D341Med (cell line): Measurements from ENCODE around the gene SLC36A4.
A peak's percentile ranks its signal among the peaks of the same experiment; 100 is the strongest.
"Not testable (repeated sequence)": the region's sequence is repeated elsewhere in the genome, so short reads cannot be mapped to it uniquely, and the experiment has no call there.

Source experiments
- DNase-seq: peaks from one replicate; pipeline ENCODE4 v3.0.0; 2012; ENCODE audit warnings: low spot score

SLC36A4 gene

GRCh38 chr11:93197380-93198214 lies at the start of gene SLC36A4:
TSS of gene SLC36A4 (minus strand) at chr11:93197991. CDS start at chr11:93197832, 159 bp downstream.
- DNase-seq = peak; percentile 96

- DNase-seq = not testable (repeated sequence)
These were observed 49.0 kb upstream of the SLC36A4 start for GRCh38 chr11:93246790-93247189.

- DNase-seq = no peak
These were observed 46.2 kb upstream of the SLC36A4 start for GRCh38 chr11:93244018-93244417.

- no peak for DNase-seq
These were observed 42.2 kb upstream of the SLC36A4 start for GRCh38 chr11:93239966-93240365.

GRCh38 chr11:93238956-93239355 lies 41.2 kb upstream of the SLC36A4 start:
- DNase-seq = no peak

GRCh38 chr11:93236741-93237675 lies 39.2 kb upstream of the SLC36A4 start:
- peak; percentile 52 for DNase-seq

- DNase-seq = peak; percentile 75
These were observed 36.9 kb upstream of the SLC36A4 start for GRCh38 chr11:93234602-93235207.

GRCh38 chr11:93229876-93230275 lies 32.1 kb upstream of the SLC36A4 start:
- DNase-seq = no peak

- DNase-seq = no peak
These were observed 27.9 kb upstream of the SLC36A4 start for GRCh38 chr11:93225662-93226061.

- no peak for DNase-seq
These were observed 23.7 kb upstream of the SLC36A4 start for GRCh38 chr11:93221539-93221938.

GRCh38 chr11:93220078-93220477 lies 22.3 kb upstream of the SLC36A4 start:
- no peak for DNase-seq

GRCh38 chr11:93219440-93219839 lies 21.6 kb upstream of the SLC36A4 start:
- DNase-seq = no peak

- DNase-seq = no peak
These were observed 18.8 kb upstream of the SLC36A4 start for GRCh38 chr11:93216511-93217101.

- no peak for DNase-seq
These were observed 15.8 kb upstream of the SLC36A4 start for GRCh38 chr11:93213622-93214021.

GRCh38 chr11:93212094-93212493 lies 14.3 kb upstream of the SLC36A4 start:
- no peak for DNase-seq

GRCh38 chr11:93209466-93209865 lies 11.7 kb upstream of the SLC36A4 start:
- no peak for DNase-seq

- no peak for DNase-seq
These were observed 11.0 kb upstream of the SLC36A4 start for GRCh38 chr11:93208663-93209270.

GRCh38 chr11:93199616-93200015 lies 1.8 kb upstream of the SLC36A4 start:
- DNase-seq = no peak

- no peak for DNase-seq
These were observed 539 bp upstream of the SLC36A4 start for GRCh38 chr11:93198215-93198845.

GRCh38 chr11:93196816-93197379 lies 893 bp downstream of the SLC36A4 start:
- peak; percentile 22 for DNase-seq
